Measurements from ENCODE around the gene SPO11. TPM values are rescaled to one million over a fixed set of nuclear protein-coding genes. Genes with fewer than 3 reads are reported as not detected.

Gene SPO11
- total and polyA plus RNA-seq, 2 of the 13 experiments (the other 11 are each of a cell fraction or from before 2014, with no cell fraction given), result not detected

GRCh38 chr20:57306747-57307146, 22.9 kb upstream of the SPO11 start:
- no peak overlapping the region for H3K27ac ChIP-seq (ENCODE audit: extremely low read length, insufficient read depth, low read length)
- no peaks in the 10 kb centered on the region for H3K9me3 ChIP-seq (ENCODE audit: low read length)
- no peak overlapping the region for H2AFZ ChIP-seq (ENCODE audit: low read length)
- peaks cover 1 to 59% of the 10 kb centered on the region in 2 experiments; a peak in 4 of 5 replicates for H3K27me3 ChIP-seq (ENCODE audit: control insufficient read depth in 1 of 2, insufficient read depth in 2 of 2, low read length in 2 of 2)
- no TSS peak for BruUV-seq (replicated peaks)
- DNase-seq (ENCODE audit: low spot score), result no peak
- H4K20me1 ChIP-seq (ENCODE audit: insufficient read depth, low read length), result no peaks in the 10 kb centered on the region
- POLR2A ChIA-PET, result no interaction called here
- no peak overlapping the region for H3K9ac ChIP-seq (ENCODE audit: insufficient read depth, low read depth, low read length)
- no peaks in the 10 kb centered on the region for H3K79me2 ChIP-seq (ENCODE audit: insufficient read depth, low read length)
- no peaks in the 10 kb centered on the region for H3K4me1 ChIP-seq (ENCODE audit: insufficient read depth, low read length)
- CTCF ChIA-PET (ENCODE audit: low intra/inter-chr PET ratio, low total read pairs), result no interaction called here
- no peaks in the 10 kb centered on the region for H3K36me3 ChIP-seq (replicated peaks in 1 of 2; ENCODE audit: control insufficient read depth in 1 of 2, insufficient read depth in 2 of 2, low read length in 2 of 2)
- no peak overlapping the region for H3K4me3 ChIP-seq (replicated peaks in 1 of 3; ENCODE audit: insufficient read depth in 1 of 3, low read depth in 2 of 3, low read length in 3 of 3)
- no peak for FAIRE-seq
- in situ Hi-C loops (cut with HindIII; ENCODE audit: extremely low pct_ligation_motif_present, low pct_unique_long_range_greater_than_20kb) (no loop called here), intact Hi-C loops (cut with micrococcal nuclease; ENCODE audit: unreplicated experiment) (no loop called here)
- whole genome bisulfite sequencing (ENCODE audit: low lambda C conversion rate), result 7% methylated on average over 5 of the region's 5 CpGs
- no peak for ATAC-seq
- no peak overlapping the region for H3K4me2 ChIP-seq (ENCODE audit: low read depth, low read length)
- TF ChIP-seq, protein P1, sequence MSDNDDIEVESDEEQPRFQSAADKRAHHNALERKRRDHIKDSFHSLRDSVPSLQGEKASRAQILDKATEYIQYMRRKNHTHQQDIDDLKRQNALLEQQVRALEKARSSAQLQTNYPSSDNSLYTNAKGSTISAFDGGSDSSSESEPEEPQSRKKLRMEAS (IDR thresholded peaks at IDR 0.05), result no peak
- TF ChIP-seq ZHX2 (IDR thresholded peaks at IDR 0.05; ENCODE audit: low read depth) (no peak), ZHX2 (CRISPR knock-in tag; IDR thresholded peaks at IDR 0.05; ENCODE audit: borderline replicate concordance) (no peak), SYNCRIP (IDR thresholded peaks at IDR 0.05; ENCODE audit: insufficient read depth, low read depth, low read length) (no peak), MED8 (CRISPR knock-in tag; IDR thresholded peaks at IDR 0.05; ENCODE audit: insufficient replicate concordance) (no peak), ZNF678 (CRISPR knock-in tag; IDR thresholded peaks at IDR 0.05) (no peak), TP53 (CRISPR knock-in tag; conservative IDR thresholded peaks at IDR 0.05) (no peak)
- TF ChIP-seq, protein P2, sequence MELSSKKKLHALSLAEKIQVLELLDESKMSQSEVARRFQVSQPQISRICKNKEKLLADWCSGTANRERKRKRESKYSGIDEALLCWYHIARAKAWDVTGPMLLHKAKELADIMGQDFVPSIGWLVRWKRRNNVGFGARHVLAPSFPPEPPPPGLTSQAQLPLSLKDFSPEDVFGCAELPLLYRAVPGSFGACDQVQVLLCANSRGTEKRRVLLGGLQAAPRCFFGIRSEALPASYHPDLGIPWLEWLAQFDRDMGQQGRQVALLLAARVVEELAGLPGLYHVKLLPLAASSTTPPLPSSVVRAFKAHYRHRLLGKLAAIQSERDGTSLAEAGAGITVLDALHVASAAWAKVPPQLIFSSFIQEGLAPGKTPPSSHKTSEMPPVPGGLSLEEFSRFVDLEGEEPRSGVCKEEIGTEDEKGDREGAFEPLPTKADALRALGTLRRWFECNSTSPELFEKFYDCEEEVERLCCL (CRISPR knock-in tag; IDR thresholded peaks at IDR 0.05; ENCODE audit: borderline replicate concordance), result no peak
